T-helper 2 cell treated with Interferon-gamma antibody and Interleukin-4, amounts not matched to agents 100 ng/mL and 5 ng/mL, for 36 hours (primary cell): ENCODE measurements around the gene COL13A1. TPM values are rescaled to one million over a fixed set of nuclear protein-coding genes. Genes with fewer than 3 reads are reported as not detected.

Experiments
- intact Hi-C: fragments of 100-400 bp; cut with micrococcal nuclease; formaldehyde crosslinking; loops from one replicate; pipeline ENCODE4 v1.15.1; 2023
- total RNA-seq: library from RNA; stranded (reverse); gene quantifications from 2 replicates; pipeline ENCODE4 v1.2.3, GENCODE V29; 2022

Gene COL13A1
- total RNA-seq, 1 donor from 2014 or later = not detected

DNA sequence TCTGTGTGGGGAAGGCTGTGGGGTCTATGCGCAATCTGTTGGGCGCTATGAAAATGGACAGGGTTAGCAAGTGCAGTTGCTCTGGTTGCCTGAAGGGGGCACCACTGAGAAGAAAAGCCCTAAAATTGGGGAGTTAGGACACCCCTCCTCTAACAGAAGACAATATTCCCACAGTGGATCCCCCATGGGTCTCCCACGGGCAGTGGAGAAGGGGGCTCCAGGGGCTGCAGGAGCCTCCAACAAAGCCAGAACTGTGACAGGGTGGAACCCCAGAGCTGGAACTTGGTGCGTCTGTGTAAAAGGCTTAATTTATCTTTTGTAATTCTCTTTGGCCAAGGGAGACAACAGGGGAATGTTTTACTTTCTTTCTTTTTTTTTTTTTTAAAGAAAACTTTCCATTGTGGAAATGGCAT, 12.5 kb upstream of the COL13A1 start:
- intact Hi-C loops = loop anchor here (10.0 kb wide), 1 partner anchor 274 kb away; no protein-coding TSS in a partner anchor

DNA sequence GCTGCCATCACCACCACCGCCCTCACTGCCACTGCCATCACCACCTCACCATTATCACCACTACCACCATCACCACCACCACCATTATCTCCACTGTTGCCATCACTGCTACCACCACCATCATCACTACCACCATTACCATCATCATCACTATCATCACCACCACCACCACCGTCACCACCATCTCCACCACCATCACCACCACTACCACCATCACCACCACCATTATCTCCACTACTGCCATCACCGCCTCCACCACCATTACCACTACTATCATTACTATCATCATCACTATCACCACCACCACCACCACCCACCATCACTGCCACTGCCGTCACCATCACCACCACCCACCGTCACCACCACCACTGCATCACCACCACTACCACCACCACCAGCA, 9.9 kb upstream of the COL13A1 start:
- intact Hi-C loops = no loop called here

DNA sequence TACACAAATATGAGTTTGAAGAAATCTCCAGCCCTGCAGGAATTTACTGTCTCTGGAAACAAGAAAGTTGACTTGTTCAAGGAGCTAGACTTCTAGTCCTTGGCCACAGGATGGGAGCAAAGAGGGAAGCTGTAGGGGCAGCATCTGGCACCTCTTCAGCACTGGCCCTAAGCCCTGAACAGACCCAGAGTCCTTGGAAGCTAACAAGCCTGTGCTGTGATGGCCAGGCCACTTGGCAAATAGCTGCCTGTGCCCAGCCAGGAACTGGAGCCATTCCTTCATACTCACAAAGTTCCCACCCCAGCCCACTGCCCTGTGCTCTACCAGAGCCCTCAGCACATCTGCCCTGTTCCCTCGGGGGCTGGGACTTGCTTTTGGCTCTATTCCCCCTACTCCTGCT, 9.4 kb upstream of the COL13A1 start:
- intact Hi-C loops = no loop called here

DNA sequence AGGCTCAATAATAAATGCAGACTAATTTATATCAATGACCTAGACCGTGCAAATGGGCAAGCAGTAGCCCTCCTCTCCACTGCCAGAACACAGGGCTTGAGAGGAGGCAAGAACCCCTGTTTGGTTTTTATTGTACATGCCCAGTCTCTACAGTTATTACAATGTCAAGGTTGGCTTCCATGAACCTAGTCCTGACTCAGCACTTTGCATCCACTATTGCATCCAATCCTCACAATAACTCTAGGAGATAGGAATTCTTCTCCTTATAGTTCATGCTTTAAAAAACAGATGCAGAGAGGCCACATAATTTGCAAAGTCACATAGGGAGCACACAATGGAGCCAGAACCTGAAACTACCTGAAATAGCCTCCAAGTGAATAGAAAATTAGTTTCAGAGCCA, 7.0 kb upstream of the COL13A1 start:
- intact Hi-C loops = no loop called here

DNA sequence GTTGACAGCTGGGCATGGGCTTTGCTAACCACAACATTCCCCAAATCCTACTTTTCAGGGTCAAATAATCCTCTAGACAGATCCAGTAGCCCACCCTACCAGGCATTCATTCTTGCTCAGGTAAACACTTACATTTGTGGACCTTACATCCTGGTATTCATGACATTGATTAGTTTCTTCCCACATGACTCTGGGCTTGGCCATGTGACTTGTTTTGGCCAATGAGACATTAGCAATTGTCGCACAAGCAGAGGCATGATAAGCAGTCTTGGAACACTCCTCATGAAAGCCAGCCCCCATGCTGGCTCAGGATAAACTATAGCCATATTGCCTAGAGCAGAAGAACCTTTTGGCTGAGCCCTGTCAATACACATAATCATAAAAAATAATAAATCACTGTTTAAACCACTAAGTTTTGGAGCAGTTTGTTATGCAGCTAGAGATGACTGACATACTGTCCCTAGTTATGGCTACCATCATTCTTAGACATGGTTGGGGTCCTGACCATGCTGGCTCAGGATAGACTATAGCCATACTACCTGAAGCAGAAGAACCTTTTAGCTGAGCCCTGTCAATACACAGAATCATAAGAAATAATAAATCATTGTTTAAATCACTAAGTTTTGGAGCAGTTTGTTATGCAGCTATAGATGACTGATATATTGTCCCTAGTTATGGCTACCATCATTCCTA, 6.3 kb upstream of the COL13A1 start:
- intact Hi-C loops = no loop called here

DNA sequence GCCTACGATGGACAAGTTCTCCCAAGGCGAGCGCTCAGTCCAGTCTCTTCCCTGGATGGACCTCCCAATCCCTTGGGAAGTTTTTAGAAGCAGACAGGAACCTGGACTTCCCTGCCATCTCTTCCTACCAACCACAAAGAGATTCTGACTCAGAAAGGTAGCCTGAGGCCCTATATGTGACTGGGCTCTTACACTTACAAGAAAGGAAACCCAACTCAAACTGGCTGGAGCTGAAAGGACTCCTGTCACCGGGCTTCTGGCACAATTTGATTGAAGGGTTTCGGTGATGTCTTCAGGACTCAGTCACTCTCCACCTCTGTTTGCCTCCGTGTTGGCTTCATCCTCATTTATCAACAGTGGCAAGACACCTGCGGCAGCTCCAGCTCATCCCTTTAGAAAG, 3.7 kb upstream of the COL13A1 start:
- intact Hi-C loops = no loop called here

DNA sequence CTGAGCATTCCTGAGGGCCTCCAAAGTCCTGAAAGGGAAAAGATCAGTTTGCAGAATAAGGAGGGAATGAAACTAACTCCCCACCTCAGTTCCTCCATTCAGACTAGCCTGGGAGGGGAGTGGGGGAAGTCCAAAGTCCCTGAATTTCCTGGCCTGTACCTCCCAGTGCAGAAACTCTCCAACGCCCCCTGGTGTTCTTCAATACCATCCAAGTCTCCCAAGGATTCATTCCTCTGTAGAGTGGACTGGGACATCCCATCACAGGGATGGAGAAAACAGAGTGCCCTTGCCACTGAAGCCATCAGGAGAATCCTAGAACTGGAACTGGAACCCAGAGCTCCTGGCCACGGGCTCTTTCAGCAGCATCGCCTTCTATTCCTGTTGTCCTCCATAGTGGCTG, 1.6 kb upstream of the COL13A1 start:
- intact Hi-C loops = no loop called here

DNA sequence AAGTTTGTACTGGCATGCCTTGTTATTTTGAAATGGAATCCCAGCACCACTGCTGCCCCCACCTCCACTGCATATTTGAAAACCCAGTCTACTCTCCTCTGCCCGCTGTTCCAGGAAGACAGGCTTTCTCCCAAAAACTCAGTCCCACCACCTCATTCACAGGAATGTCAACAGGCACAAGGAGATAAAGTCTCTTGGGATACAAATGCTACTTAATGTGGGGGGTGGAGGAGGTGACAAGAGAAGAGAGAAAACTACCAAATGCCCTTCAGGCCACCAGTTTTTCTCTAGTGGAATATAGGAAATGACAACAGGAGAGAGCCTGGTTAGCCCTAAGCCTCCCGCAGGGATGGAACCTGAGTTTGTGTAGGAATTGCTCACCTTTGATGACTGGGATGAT, 1.0 kb upstream of the COL13A1 start:
- intact Hi-C loops = no loop called here

DNA sequence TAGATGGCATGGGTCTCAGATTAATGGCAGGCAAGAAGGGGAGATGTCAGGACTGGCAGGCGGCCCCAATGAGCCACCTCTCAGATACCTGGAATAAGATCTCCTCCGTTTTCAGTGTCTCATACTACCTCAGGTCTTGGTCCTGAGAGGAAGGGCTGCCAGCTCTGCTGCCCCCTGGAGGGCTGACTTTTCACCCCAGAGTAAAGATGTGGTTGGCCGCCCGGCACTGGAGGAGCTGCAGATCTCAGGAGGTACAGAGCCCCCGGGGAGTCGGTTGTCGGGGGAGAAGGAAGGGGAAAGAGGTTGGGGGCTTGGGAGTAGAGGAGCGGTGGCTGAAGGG, 642 bp upstream of the COL13A1 start:
- intact Hi-C loops = no loop called here

DNA sequence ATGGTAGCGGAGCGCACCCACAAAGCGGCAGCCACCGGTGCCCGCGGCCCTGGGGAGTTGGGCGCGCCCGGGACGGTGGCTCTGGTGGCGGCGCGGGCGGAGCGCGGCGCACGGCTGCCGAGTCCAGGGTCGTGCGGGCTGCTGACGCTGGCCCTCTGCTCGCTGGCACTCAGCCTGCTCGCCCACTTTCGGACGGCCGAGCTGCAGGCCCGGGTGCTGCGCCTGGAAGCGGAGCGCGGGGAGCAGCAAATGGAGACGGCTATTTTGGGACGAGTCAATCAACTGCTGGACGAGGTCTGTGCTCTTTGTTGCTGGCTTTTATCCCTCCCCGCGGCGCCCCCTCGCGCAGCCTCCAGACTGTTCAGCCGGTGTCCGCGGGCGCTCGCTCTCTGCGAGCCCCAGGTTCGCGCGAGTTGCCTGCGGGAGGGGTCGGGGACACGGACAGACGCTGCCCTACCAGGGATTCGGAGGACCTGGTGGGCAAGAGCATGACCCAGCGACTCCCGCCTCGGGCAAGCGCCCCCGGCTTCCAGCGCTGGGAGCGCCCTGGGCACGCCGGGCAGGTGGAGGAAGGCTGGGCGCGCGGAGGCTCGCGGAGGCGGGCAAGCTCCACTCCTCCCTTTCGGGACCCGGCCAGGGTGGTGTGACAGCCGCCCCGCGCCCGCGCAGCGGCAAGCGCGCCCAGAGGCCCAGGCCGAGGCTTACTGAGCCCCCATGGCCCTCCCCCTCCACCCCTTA, 887 bp downstream of the COL13A1 start:
- intact Hi-C loops = no loop called here

DNA sequence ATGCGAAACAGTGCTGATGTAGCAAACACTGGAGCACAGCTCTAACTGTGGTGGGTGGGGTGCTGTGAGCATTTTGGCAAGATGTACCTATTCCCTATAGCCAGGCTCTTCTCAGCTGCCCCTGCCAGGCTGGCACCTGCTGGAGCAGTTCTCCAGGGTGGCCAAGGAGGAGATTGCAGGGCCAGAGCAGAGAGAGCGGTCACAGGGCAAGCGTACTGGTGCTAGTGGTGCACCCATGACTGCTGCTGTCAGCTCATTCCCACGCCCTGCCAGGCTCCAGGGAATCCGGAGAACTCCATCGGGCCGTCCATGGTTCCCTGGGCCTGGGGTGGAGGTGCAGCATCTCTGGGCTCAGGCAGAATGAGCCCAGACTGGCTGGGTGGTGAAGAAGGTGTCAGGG, 2.1 kb downstream of the COL13A1 start:
- intact Hi-C loops = no loop called here

DNA sequence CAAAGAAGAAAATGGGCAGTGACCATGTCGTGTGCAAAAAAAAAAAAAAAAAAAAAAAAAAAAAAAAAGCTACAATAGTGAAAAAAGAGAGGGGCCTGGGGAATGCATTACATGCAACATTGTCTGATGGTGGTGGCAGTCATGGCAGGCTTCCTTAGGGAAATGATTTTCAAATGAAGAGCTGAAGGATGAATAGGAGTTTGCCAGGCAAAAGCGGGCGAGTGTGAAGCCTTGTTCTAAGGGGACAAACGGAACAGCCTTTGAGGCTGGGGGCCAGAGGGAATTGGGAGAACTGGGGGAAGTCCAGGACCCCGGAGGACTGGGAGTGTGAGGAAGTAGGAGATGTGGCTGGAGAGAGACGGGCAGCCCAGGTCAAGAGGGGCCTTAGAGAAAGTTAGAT, 3.1 kb downstream of the COL13A1 start:
- intact Hi-C loops = no loop called here

DNA sequence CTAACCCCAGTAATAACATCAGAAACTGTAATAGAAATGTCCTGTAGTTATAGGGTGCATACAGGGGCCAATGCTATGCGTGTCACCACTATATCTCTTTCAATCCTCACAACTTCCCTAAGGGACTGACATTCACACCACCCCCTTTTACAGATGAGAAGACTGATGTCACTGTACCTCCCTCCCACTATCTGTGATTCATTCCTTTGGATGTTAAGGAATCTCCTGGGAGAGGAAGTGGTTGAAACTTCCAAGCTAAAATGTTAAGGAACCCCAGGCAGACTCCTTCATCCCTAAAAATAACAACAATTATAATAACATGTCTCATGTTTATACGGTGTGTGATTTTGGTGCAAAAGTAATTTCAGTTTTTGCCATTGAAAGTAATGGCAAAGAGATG, 5.4 kb downstream of the COL13A1 start:
- intact Hi-C loops = no loop called here

DNA sequence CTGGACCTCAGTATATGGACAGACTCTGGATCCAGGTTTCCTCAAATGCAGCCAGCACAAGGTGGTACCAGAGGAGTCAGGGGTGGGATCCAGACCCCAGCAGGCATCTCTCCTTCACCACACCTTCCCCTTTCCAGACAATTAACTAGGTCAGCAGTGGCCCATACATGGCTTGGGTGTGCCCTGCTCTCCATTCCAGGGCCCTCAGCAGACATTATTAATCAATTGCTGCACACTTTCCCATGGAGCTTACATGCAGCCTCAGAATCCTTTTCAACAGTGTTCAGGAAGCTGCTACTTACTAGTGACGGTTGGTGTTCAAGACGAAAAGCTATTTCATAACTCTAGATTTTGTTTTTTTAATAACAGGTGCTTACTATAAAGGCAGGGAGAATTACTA, 6.0 kb downstream of the COL13A1 start:
- intact Hi-C loops = no loop called here

DNA sequence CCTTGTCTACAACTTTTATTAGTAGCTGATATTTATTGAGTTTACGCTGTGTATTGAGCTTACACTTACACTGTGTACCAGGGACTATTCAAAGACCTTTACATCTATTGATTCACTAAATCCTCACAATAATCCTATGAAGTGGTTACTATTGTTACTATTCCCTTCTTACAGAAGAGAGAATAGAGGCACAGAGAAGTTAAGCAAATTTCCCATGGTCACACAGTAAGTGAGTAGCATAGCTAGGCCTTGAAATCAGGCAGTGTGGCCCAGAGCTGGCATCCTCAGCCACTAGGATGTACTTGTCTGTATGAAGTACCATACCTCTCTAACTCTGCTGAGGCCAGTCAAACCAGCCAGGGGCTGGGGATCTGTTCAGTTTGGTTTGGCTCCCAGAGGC, 7.6 kb downstream of the COL13A1 start:
- intact Hi-C loops = no loop called here

DNA sequence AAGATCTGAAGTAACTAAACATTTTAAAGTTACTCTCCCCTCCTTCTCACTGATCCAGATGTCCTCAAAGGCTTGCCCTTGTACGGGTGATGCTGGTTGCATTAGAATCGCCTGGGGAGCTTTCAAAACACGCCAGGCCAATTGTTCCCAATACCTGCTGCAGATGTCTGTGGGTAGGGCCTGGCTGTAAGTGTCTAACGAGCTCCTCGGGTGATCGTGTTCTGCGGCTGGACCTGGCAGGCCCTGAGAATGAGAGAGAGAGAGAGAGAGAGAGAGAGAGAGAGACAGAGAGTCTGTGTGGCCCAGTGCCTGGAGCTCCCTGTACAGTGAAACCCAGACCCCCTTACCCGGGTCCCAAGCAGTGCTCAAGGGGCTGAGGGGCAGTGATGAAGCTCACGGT, 8.4 kb downstream of the COL13A1 start:
- intact Hi-C loops = no loop called here

DNA sequence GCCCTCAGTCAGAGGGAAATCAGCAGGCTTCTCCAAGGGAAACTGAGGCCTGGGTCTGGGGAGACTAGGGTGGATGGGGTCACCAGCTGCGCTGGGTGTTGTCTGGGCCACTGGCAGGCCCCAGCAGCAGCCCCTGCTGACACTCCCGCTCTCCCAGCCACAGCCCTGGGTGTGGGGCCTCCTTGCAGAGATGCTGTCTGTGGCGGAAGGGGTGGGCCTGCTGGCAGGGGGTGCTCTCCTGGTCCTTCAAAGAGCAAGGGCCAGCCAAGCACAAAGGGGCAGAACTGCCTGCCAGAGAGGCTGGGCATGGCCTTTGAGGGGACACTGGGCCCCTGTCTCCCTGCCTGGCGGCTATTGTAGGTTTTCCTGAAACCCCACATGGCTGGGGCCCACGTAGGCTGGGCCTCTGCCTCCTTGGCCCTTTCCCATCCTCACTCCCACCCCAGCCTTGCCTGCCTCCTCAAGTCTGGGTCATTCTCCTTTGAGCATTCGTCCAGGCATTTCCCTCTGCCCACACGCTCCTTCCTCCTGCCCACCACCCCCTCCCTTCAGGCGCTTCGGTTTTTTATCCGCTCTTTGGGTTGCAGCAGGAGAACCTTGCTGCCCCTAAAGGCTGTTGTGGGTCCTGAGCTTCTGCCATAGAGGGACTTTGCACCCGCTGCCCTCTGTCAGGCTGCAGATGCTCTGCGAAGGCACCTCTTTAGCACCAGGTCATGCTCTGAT, 9.1 kb downstream of the COL13A1 start:
- intact Hi-C loops = no loop called here

DNA sequence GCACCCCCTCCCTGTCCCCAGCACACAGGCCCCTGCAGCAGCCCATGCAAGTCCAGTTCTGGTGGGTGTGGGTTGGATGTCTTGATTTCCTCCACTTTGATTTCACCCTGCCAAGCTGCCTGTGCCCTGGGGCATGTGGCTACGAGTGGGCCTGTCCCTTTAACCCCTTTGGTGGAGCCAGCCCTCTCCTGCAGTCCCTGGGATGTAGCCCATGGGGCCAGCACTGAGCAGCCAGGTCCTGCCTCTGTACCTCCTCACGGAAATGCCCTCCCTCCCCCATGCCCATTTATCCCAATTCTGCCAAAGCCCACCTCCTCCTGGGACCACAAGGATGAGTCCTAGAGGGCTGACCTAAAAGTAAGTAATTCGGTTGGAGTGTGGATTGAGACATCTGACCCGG, 11.9 kb downstream of the COL13A1 start:
- intact Hi-C loops = no loop called here

DNA sequence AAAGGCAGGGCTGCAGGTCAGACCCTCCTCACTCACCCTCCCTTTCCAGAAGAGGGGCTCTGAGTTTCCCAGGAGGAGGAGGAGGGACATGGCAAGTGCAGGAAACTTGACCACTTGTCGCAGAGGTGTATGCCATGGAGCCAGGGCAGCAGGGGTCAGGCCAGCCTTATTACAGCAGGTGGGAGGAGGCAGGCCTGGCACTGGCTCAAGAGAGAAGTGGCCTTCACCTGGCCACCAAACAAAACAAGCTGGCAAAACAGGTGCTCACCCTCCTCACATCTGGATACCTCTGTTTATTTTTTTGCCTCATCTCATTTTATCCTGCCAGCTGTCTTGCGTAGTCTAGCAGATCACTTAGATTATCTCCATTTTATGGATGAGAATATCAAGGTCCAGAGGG, 12.5 kb downstream of the COL13A1 start:
- intact Hi-C loops = no loop called here

DNA sequence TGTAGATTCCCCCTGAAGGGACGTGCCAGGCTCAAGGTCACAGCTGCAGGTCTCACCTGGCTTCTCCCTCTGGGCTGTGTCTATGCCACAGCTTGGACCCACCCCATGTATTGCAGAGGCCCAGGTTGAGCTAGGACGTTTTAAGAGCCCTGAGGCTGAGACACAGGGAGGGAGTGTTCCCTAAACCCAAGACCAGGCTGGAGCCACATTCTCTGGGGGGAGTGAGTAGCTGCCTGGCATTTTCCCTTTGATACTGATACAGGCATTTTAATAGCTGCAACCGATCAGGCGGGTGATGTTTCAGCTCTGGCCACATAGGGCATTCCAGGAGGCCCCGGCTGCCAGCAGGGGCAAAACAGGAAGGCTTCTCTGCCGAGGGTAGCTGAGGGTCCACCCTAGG, 13.4 kb downstream of the COL13A1 start:
- intact Hi-C loops = no loop called here

DNA sequence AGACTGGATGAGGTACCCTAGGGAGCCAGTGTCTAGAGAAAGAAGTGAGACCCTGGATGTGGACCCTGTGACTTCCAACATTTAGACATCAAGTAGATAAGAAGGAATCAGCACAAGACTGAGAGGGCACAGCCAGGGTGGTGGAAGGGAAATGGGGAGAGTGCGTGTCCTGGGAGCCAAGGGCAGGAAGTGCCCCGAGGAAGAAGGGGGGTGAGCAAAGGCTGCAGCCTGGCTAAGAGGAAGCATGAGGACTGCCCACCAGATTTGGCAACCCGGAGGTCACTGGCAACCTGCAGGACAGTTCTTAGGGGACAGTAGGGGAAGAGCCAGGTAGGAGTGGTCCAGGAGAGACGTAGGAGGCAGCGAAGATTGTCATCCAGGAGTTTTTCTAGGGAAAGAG, 14.8 kb downstream of the COL13A1 start:
- intact Hi-C loops = no loop called here

DNA sequence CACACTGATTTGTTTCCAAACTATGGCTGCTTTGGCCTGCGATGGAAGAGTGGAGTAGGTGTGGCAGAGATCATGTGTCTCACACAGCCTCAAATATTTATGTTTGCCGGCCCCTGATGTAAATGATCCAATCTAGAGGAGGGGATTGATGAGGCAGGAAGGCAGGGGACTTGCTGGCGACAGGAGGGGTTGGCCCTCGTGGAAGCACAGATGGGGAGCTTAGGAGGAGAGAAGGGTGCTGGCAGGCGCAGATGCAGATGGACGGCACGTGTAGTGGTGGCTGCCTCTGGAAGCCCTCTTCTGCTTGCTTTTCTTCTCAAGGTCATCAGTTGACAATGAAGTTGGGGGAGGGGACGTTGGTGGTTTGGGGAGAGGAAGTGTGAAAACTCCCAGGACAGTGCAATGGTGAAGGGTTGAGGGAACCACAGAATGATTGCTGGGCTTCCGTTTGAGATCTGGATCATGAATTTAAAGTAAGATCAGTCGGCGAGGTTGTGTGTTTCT, 15.4 kb downstream of the COL13A1 start:
- intact Hi-C loops = no loop called here
